ENCODE results near the gene AFDN. TPM values are rescaled to one million over a fixed set of nuclear protein-coding genes. Genes with fewer than 3 reads are reported as not detected.
"Not testable (repeated sequence)": the region's sequence is repeated elsewhere in the genome, so short reads cannot be mapped to it uniquely, and the experiment has no call there.

AFDN gene
- total RNA-seq, 1 experiment from 2014 or later, result 36.3 TPM

- no peak for DNase-seq (ENCODE audit: low spot score)
Measured at GRCh38 chr6:167997642-167998041, 170.9 kb downstream of the AFDN start, which contains the start of gene KIF25. TSS of gene KIF25 (plus strand) at chr6:167997671. CDS start at chr6:168029586, 31,915 bp downstream.

GRCh38 chr6:167998215-167998614 lies 171.5 kb downstream of the AFDN start:
- DNase-seq (ENCODE audit: low spot score), result no peak

GRCh38 chr6:168000198-168001028 lies 173.7 kb downstream of the AFDN start:
- DNase-seq (ENCODE audit: low spot score), result no peak

GRCh38 chr6:168001029-168001332 lies 174.3 kb downstream of the AFDN start:
- DNase-seq (ENCODE audit: low spot score), result no peak

- DNase-seq (ENCODE audit: low spot score), result not testable (repeated sequence)
Measured at GRCh38 chr6:168001514-168001913, 174.8 kb downstream of the AFDN start.

GRCh38 chr6:168002804-168003203 lies 176.1 kb downstream of the AFDN start:
- no peak for DNase-seq (ENCODE audit: low spot score)

- no peak for DNase-seq (ENCODE audit: low spot score)
Measured at GRCh38 chr6:168004023-168004422, 177.3 kb downstream of the AFDN start.

- no peak for DNase-seq (ENCODE audit: low spot score)
Measured at GRCh38 chr6:168004945-168005344, 178.2 kb downstream of the AFDN start.

GRCh38 chr6:168005796-168006195 lies 179.1 kb downstream of the AFDN start:
- no peak for DNase-seq (ENCODE audit: low spot score)

GRCh38 chr6:168007592-168008338 lies 181.1 kb downstream of the AFDN start:
- peak; percentile 99 for DNase-seq (ENCODE audit: low spot score)

- no peak for DNase-seq (ENCODE audit: low spot score)
Measured at GRCh38 chr6:168009331-168009730, 182.6 kb downstream of the AFDN start.

GRCh38 chr6:168011291-168011690 lies 184.6 kb downstream of the AFDN start:
- no peak for DNase-seq (ENCODE audit: low spot score)

GRCh38 chr6:168012431-168013249 lies 185.9 kb downstream of the AFDN start:
- DNase-seq (ENCODE audit: low spot score), result no peak

GRCh38 chr6:168013250-168013915 lies 186.7 kb downstream of the AFDN start:
- no peak for DNase-seq (ENCODE audit: low spot score)

GRCh38 chr6:168014428-168014827 lies 187.7 kb downstream of the AFDN start:
- no peak for DNase-seq (ENCODE audit: low spot score)

- DNase-seq (ENCODE audit: low spot score), result no peak
Measured at GRCh38 chr6:168015009-168015408, 188.3 kb downstream of the AFDN start.

- no peak for DNase-seq (ENCODE audit: low spot score)
Measured at GRCh38 chr6:168015482-168016175, 188.9 kb downstream of the AFDN start.

- DNase-seq (ENCODE audit: low spot score), result no peak
Measured at GRCh38 chr6:168016176-168016620, 189.5 kb downstream of the AFDN start.

GRCh38 chr6:168016721-168017525 lies 190.2 kb downstream of the AFDN start:
- no peak for DNase-seq (ENCODE audit: low spot score)

GRCh38 chr6:168017629-168018028 lies 190.9 kb downstream of the AFDN start:
- DNase-seq (ENCODE audit: low spot score), result no peak

Data from A172 (cell line).